NCI-H446 (cell line): ENCODE results near the gene HMGB1.

Experiments used
- DNase-seq, 2 experiments: peaks; one replicate each; lab custom pipeline; 2025; lab: John Stamatoyannopoulos, UW

Gene HMGB1

DNA sequence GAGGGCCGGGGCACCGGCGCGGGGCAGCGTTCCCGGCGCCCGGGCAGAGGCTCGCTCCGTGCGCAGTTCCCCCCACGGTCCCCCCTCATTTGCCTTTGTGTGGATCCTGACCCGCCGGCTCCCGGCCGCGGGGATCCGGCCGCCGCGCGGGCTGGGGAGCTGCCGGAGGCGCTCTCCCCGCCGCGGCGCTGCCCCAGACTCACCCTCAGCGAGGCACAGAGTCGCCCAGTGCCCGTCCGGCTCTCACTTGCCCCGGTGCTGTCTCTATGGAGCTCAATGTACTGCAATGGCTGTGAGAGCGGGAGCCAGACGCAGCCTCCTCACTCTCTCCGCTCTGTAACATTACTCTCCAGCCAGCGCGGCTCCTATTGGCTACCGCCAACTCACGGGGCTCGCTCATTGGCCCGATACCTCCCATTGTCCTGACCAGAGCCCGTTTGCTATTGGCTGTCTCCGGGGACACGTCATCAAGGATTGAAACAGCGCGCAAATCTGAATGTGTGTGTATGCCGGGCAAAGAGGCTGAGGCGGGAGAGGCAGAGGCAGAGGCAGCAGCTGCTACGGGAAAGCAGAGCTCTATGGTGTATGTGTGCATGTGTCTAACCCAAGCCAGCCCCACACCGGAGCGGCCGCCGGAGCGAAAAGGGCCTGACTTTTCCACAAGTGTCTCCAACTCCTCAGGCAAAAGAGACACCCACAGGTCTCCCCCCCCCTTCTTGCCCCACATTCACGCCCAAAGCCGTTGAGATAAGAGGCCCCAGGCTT, at the start of gene HMGB1:
TSS of gene HMGB1 (minus strand) at position 344 of the 765 bp plus-strand sequence. CDS start 2,256 bp downstream, outside the sequence.
- DNase-seq, result peak; percentile 94 to 98

DNA sequence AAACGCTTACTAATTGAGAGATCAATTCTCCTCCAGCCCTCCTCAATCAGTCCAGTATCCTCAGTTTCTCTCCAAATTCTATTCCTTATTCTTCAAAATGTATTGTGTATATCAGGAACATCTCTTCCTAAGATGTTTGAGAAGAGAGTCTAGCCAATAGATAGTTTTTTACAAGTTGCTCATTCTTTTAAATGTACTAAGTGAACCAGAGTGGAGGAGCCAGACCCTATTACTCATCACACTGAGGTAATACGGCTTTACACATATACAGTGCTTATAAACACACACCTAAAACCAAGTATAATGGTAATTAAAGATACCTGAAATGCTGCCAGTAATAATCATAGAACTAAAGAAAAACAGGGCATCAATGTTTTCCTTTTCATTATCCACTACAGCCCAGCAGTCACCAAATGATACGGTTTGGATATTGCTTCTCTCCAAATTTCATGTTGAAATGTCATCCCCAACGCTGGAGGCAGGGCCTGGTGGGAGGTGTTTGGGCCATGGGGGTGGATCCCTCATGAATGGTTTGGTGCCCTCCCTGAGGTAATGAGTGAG, 45.2 kb upstream of the HMGB1 start:
- DNase-seq, result no peak

DNA sequence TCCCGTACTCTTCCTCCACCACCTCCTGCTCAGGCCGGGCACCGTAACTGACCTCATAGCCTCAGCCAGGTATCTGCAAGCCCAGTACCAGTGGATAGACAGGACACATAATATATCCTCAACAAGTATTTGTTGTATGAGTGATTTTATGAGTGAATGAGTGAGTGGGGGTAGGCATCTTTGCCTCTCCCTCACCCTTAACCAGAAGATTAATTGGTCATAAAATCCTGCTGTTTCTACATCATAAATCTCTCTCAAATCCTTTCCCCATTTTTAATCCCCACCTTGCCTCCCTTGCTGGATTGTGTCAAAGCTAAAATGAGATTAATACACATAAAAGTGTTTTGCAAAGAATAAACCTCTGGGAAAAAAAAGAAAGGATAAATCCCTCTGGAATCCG, 44.4 kb upstream of the HMGB1 start:
- no peak for DNase-seq

DNA sequence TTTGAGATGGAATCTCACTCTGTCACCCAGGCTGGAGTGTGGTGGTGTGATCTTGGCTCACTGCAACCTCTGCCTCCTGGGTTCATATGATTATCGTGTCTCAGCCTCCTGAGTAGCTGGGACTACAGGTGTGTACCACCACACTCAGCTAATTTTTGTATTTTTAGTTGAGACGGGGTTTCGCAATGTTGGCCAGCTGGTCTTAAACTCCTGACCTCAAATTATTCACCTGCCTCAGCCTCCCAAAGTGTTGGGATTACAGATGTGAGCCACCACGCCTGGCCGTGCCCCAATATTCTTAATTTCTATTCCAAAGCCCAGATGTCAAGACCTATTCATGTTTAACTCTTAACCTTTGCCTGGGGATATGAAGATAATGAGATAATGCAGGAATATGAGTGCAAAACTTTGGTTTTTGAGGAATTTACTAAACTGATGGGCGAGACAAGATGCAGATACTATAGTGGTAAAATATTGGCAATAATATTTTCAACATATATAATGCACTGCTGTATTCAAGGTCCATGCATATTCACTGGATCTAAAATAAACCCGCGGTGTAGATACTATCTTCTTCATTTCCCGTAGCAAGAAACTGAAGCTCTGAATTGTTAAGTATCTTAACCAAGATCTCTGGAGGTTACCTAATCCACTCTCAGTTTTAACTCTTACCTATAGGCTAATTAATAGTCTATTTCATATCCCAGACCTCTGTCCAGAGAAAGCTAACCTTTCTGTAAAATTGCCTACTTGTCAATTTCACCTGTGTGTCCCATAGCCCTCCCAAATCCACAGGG, 43.7 kb upstream of the HMGB1 start:
- DNase-seq, result no peak

DNA sequence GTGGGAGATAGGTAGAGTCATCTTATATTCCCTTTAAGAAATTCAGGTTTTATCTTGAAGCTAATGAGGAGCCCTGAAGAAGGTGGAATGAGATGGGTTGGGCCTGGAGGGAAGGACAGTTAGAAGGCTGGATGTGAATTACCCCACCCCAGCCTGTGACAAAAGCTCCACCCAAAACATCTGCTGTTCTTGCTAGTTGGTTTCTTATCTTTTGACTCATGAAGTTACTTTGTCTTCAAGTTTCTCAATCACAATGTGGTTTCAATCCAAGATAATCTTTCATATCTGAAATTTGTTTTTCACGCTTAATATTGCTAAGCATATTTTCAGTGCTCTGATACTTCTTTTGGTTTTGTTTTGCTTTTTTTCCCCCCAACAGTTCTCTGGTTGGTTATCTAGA, 38.3 kb upstream of the HMGB1 start:
- no peak for DNase-seq

DNA sequence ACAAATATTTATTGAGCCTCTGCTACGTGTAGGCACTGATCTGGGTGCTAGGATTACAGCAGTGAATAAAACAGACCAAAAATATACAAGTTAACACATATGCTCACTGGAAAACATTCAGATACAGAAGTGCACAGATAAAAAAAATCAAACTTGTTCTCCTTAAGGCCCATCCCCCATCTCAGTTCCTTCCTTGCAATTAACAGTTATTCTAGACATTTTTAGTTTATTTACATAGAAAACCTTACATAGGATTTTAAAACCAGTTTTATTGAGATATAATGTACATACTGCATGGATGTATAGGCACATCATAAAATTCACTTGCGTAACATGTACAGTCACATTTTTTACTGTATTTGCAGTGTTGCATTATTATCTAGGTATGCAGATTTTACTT, 36.5 kb upstream of the HMGB1 start:
- no peak for DNase-seq

DNA sequence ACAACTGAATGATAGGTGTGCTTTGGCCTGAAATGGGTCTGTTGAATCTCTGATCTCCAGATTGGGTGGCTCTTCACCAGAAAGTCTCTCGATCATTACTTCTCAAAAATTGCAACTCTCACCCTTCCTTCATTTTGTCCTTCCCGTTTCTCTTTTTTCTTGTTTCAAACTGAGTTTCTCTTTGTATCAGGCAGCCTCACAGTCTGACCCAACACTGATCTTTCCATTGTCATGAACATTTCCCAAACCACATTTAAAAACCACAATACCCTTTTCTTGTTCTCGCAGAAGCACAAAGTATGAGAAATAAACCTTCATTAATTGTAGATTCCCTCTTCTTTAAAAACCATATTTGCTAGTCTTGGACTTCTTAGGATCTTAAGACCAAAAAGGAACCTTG, 33.6 kb upstream of the HMGB1 start:
- no peak for DNase-seq

DNA sequence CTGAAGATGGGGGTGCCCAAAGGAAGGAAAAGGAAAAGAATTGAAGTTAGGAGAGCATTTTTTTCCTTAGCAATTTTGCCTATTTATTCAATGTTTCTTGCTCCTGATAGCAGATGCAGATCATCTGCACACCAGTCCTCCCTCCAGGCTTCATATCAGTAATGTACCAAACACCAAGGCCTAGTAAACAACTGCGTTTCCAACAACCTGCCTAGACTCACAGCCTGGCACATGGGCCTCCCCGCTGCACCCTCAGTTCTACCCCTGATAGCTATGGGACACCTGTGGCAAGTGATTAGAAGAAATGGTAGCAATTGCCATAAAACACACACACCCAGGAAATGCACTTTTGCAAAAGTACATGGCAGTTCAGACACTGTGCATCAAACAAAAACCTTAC, 30.4 kb upstream of the HMGB1 start:
- DNase-seq, result no peak

DNA sequence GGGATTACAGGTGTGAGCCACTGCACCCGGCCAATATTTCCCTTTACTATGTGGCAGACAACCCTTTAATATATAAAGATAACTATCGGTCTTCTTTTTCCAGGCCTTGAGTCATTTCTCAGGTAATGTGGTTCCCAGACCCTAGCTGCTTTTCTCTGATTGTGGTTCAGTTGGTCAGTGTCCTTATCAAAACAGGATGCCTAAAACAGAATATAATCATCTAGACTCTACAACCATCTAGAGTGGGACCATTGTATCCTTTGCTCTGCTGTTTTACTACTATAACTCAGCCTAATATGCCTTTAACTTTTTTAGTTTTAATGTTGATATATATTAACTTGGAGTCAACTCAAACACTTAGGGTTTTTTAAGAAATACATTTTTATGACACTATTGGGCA, 30.0 kb upstream of the HMGB1 start:
- no peak for DNase-seq

DNA sequence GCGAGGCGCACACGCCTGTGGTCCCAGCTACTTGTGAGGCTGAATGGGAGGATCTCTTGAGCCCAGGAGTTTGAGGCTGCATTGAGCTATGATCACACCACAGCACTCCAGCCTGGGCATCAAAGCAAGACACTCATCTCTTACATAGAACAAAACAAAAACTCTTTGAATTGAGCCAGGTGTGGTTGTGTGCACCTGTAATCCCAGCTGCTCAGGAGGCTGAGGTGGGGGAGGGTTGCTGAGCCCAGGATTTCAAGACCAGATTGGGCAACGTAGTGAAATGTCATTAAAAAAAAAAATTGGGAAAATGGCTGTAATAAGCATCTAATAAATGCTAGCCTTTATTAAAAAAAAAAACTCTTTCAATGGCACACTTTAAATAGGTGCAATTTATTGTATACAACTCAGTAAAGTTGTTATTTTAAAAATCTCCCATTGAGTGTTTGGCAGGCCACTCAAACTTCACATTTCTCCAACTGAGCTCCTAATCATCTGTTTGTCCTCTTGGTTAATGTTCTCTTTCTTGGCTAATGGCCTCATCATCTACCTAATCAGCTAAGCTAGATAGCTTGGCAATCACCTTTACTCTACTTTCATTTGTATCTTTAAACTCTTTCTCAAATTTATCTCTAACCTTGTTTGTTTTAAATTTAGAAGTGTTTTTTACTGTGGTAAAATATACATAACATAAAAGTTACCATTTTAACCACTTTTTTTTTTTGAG, 28.1 kb upstream of the HMGB1 start:
- no peak for DNase-seq

DNA sequence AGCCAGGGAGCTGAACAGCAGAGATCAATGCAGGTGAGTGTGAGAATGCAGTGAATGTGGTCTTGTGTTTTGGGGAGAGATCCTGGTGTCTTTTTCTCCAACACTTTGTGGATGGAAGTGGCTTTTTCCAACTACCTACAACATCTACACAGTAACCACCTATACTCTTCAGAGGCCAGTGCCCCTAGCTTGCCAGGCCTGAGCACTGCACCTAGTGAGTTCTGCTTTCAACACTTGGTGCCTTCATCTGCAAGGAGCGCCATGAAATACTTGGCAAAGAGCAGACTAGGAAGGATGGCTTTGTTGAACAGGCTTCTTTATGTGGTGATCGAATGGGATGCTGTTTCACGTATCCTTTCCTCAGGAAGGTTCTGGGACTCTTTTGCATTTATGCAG, 21.3 kb upstream of the HMGB1 start:
- DNase-seq, result no peak

DNA sequence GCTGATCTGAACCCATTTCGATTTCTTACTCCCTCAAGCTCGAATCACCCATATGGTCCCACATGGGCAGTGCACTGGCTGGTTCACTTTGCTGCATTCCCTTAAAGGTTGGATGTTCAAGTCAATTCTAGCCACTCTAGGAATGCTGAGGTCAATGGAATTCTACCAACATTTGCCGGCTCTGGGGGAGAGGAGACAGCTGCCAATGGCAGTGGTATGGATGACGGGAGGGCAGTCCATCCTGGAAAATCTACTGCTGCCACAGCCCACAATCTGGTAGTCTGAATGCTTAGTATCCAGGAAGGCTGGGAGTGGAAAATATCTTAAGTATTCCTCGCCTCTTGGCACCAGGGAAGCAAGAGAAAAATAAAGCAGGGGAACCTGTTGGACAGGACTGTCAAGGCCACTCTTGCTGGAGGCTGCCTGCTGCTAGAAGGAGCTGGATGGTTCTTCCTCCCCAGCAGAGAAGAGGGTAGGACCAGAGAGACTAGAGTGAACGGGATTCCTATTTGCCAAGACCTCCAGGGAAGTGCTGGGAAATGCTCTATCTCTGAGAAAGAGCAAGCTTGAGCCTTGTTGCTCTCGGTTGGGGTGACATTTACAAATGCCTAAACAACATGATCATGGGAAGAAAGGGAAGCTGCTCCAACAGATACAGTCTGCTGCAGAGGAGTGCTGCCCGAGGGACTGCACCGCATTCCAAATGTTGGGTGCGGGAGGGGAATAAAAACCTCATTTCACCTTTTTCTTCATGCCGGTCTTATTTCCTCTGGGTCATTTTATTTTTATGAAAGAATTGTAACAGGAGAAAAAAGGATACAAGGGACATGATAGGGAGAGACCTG, 20.7 kb upstream of the HMGB1 start:
- DNase-seq, result no peak

DNA sequence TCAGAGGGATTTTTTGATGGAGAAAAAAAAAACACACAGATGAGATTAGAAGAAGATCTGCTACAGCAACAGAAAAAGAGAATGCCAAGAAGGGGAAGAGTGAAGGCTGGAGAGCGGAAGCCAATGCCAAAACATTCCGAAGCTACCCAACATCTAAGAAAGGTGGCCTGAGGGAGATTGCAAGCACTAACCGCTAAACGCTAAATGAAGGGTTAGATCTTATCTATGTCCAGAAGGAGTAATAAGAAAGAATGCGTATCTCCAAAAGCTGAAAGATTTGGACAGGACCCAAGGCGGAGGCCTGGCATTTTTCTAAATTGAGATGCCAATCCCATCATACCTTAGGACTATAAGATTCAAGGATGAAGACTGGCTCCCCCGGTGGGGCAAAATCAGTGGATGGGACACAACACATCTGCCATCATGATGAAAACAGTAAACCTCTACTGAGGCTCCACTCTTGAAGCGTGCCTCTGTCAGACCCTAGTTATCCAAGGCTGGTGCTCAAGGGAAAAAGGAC, 15.6 kb upstream of the HMGB1 start:
- DNase-seq, result no peak

DNA sequence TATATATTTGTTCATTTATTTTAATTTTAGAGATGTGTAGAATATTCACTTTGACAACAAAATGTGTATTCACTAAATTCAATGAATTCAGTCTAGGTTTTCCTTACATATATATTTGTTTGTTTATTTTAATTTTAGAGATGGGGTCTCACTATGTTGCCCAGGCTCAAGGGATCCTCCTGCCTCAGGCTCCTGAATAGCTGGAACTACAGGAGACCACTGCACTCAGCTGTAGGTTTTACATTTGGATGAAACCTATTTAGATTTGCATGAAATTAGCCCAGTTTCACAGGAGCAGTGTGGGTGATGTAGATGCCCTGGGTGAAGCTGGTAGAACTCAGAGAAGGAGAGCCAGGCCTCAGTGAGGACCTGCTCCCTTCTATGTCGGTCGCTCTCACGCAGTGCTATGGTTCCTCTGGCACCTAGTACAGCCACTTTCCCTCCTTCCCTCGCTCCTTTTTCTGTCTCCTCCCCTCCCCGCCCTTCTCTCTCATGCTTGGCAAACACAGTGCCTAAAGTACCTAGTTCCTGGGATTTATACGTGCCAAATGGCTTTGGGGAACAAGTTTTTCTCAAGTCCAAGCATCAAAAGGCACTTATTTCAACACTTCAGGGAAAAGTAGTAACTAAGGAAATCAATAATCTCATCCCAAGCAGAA, 14.7 kb upstream of the HMGB1 start:
- no peak for DNase-seq

DNA sequence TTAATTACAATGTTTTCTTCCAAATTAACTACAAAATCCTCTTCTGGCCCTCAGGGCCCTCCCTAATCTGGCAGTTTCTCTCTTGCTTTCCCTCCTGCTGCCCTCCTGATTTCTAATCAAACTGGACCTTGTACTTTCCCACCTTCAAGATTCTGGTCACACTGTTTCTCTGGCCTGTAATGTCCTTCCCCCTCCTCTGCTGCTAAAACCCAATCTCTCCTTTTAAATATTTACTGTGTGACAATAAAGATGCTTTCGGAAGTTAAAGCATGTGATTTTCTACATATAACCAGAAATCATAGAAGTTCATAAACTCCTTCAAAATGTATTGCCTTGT, 14.1 kb upstream of the HMGB1 start:
- no peak for DNase-seq

DNA sequence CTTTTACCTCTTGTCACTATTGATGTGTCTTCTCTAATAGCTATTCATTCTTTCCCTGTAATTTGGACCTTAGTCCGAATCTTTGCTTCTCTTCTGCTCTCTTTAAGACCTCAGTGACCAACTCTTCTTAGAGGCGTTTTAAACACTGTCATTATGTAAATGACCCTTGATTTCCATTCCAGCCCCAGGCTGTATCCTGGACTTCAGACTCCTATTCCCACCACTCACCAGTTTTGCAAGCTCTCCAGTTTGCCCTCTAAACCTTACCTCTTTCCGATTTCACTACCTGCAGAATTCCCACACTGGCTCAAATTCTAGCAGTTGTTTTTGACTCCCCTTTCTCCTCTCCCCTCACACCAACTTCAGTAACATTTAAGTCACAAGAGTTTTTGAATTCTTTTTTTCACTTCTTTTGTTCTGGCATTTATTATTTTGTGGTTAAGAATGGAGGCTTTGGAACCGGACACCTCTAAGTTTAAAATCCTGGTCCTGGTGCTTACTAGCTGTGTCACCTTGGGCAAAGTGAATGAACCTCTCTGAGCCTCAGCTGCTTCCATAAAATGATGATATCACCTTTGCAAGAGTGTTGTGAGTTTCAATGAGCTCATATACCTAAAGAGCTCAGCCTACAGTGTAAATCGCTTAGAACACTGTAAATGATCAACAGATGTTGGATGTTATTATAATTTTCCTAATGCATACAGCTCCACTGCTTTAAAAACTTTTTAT, 13.6 kb upstream of the HMGB1 start:
- DNase-seq, result no peak

DNA sequence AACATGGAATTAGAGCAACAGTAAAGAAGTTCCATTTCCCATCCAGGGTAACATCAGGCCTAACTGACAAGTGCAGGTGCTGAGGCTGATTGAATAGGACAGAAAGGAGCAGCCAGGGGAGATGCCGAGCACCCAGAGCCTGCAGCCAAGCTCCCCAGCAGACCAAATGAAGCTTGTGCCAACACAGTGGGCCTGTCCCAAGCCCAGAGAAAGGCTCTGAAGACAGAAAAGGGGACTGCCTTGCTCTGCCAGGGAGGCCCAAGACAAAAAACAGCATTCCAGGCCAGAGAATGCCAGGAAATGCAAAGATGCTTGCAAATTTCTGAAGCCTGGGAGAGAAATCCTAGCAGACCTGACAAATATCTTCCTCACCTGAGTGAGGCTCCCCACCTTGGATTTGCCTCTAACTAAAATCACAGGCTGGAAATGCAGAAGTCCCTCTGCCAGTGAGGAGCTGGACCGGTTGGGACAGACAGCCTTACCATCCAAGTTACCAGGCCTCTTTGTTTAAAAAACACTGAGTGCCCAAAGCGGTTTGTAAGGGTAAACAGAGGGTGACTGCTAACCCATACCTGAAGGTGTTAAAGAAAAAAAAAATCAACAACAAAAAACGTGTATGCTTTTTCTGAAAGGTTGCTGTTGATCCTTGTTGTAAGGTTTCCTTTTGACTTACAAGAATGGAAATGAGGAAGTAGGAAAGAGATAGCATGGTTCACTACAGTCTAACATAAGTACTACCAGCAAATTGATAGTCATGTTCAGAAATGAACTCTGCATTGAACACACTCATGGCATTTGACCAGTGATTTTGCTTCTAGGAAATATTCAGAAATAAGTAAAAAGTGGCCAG, 11.8 kb upstream of the HMGB1 start:
- DNase-seq, result no peak

DNA sequence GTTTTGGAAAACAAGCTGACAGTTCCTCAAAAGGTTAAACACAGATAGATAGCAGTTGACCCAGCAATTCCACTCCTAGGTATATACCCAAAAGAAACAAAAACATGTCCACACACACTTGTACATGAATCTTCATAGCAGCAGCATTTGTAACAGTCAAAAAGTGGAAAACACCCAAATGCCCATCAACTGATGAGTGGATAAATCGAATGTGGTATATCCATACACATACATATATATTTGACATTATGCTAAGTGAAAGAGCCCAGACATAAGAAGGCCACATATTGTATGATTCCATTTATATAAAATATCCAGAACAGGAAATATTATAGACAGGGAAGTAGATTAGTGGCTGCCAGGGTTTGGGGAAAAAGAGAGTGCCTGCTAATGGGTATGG, 7.9 kb upstream of the HMGB1 start:
- no peak for DNase-seq

DNA sequence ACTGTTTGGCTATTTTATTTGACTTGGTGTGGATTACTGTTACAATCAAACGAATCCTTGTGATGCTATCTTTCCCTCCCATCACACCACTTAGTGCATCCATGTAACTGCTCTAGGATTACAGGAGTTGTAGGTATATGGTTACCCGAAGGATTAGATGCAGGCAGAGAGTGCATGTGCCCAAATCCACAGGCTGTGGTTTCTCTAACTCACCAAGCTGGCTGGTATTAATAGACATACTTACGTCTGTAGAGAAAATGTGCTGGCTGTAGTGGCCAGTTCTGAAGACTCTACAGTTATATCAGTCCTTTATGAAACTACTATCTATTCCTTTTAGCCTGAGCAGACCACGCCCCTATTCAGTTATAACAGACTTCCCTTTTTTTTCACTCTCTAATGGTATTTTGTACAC, 1.1 kb upstream of the HMGB1 start:
- DNase-seq, result no peak
